Anterior cingulate cortex (tissue), 58 donors: ENCODE results near the gene XPOT.
A peak's percentile ranks its signal among the peaks of the same experiment; 100 is the strongest.
"Not testable (repeated sequence)": the region's sequence is repeated elsewhere in the genome, so short reads cannot be mapped to it uniquely, and the experiment has no call there.

Source experiments
- DNase-seq, 58 donors: peaks; one replicate each; lab custom pipeline; 2025; lab: John Stamatoyannopoulos, UW

Gene XPOT

GRCh38 chr12:64403707-64404469 is at the start of gene XPOT:
XPOT (plus strand) TSS chr12:64404392; CDS start chr12:64410036, 5,644 bp downstream.
- DNase-seq, result peak; percentile 57 to 94 (median 90)

GRCh38 chr12:64356209-64356608 is 48.0 kb upstream of the XPOT start:
- DNase-seq, result not testable (repeated sequence)

GRCh38 chr12:64361173-64361572 is 43.0 kb upstream of the XPOT start:
- DNase-seq, result not testable (repeated sequence)

GRCh38 chr12:64362721-64363305 is 41.4 kb upstream of the XPOT start:
- no peak for DNase-seq

- DNase-seq, result no peak
These were observed 20.5 kb upstream of the XPOT start for GRCh38 chr12:64383675-64384074.

GRCh38 chr12:64385019-64385418 is 19.2 kb upstream of the XPOT start:
- no peak for DNase-seq

- no peak for DNase-seq
These were observed 18.7 kb upstream of the XPOT start for GRCh38 chr12:64385468-64385867.

GRCh38 chr12:64387197-64387816 is 16.9 kb upstream of the XPOT start:
- DNase-seq, result no peak

- DNase-seq, result no peak
These were observed 15.0 kb upstream of the XPOT start for GRCh38 chr12:64389154-64389553.

GRCh38 chr12:64390275-64390851 is 13.8 kb upstream of the XPOT start, which contains the start of gene C12orf56:
C12orf56 (minus strand) TSS chr12:64390758; CDS start chr12:64390565, 193 bp downstream.
- DNase-seq, result peak in 2 of 58 donors; percentile 4 to 9

- no peak for DNase-seq
These were observed 12.0 kb upstream of the XPOT start for GRCh38 chr12:64392221-64392620.

GRCh38 chr12:64395739-64396138 is 8.5 kb upstream of the XPOT start:
- DNase-seq, result no peak

- DNase-seq, result peak in 19 of 58 donors; percentile 2 to 64 (median 10)
These were observed 4.2 kb upstream of the XPOT start for GRCh38 chr12:64400041-64400440.

GRCh38 chr12:64402181-64402580 is 2.0 kb upstream of the XPOT start:
- no peak for DNase-seq

GRCh38 chr12:64404470-64405256 is 471 bp downstream of the XPOT start:
- peak in 38 of 58 donors; percentile 25 to 80 (median 59) for DNase-seq

GRCh38 chr12:64407342-64408223 is 3.4 kb downstream of the XPOT start:
- no peak for DNase-seq

- DNase-seq, result no peak
These were observed 7.2 kb downstream of the XPOT start for GRCh38 chr12:64411427-64411826.

GRCh38 chr12:64412459-64412858 is 8.3 kb downstream of the XPOT start:
- no peak for DNase-seq

GRCh38 chr12:64413884-64414283 is 9.7 kb downstream of the XPOT start:
- DNase-seq, result no peak
